Urinary bladder (tissue), 4 donors: ENCODE data around the gene VWA5B2. TPM values are rescaled to one million over a fixed set of nuclear protein-coding genes. Genes with fewer than 3 reads are reported as not detected.

Experiments
- DNase-seq: peaks from one replicate; pipeline ENCODE4 v3.0.0-alpha.2; 2015; ENCODE audit errors: extremely low spot score
- H3K27ac ChIP-seq: one replicate; pipeline ENCODE4 v1.5.1; 2013; ENCODE audit warnings: low read depth, mild to moderate bottlenecking, moderate library complexity
- H3K36me3 ChIP-seq: one replicate; pipeline ENCODE4 v1.6.1; 2013; ENCODE audit warnings: mild to moderate bottlenecking, moderate library complexity; ENCODE audit not compliant: insufficient read depth
- H3K4me1 ChIP-seq: one replicate; pipeline ENCODE4 v1.6.1; 2013; ENCODE audit warnings: mild to moderate bottlenecking, moderate library complexity; ENCODE audit not compliant: insufficient read depth
- H3K4me3 ChIP-seq: one replicate; pipeline ENCODE4 v1.5.1; 2013; ENCODE audit warnings: low read depth, low read length
- WGBS: extraction: QIAGEN DNeasy Blood & Tissue Kit; methylation state at CpG from one replicate; pipeline ENCODE4 v1.1.7; 2013; 5-methylcytosine and 5-hydroxymethylcytosine counted together
- polyA plus RNA-seq: library from polyadenylated mRNA; stranded (reverse); fragments of 200-250 nt; gene quantifications from one replicate; pipeline ENCODE4 v1.2.3, GENCODE V29; 2013
- total RNA-seq: library from RNA; depleted of rRNA; stranded (reverse); fragments of >200 nt; gene quantifications from one replicate; pipeline ENCODE4 v1.2.3, GENCODE V29; 2014
- donor health status: healthy with polysubstance abuse.
- donor health status: healthy.

The VWA5B2 gene
- total and polyA plus RNA-seq, 2 donors = 0.05 to 0.33 TPM

GRCh38 chr3:184231671-184232070 is 2.3 kb downstream of the VWA5B2 start:
- H3K4me1 ChIP-seq = peaks cover 4% of the 10 kb centered on the region
- no peak overlapping the region for H3K4me3 ChIP-seq
- no peaks in the 10 kb centered on the region for H3K36me3 ChIP-seq
- WGBS = 60% methylated on average over 3 of the region's 3 CpGs
- no peak overlapping the region for H3K27ac ChIP-seq
- DNase-seq = no peak

GRCh38 chr3:184233127-184233843 is 3.9 kb downstream of the VWA5B2 start:
- H3K27ac ChIP-seq = no peak overlapping the region
- DNase-seq = no peak
- no peaks in the 10 kb centered on the region for H3K36me3 ChIP-seq
- H3K4me1 ChIP-seq = peaks cover 4% of the 10 kb centered on the region
- 86% methylated on average over 23 of the region's 23 CpGs for WGBS
- H3K4me3 ChIP-seq = no peak overlapping the region

GRCh38 chr3:184234224-184234623 is 4.8 kb downstream of the VWA5B2 start:
- 39% methylated on average over 4 of the region's 4 CpGs for WGBS
- Histone ChIP-seq H3K36me3 (no peaks in the 10 kb centered on the region), H3K4me3 (no peak overlapping the region), H3K4me1 (peaks cover 2% of the 10 kb centered on the region), H3K27ac (no peak overlapping the region)
- no peak for DNase-seq

- no peak for DNase-seq
- peaks cover 2% of the 10 kb centered on the region for H3K4me1 ChIP-seq
- H3K4me3 ChIP-seq = no peak overlapping the region
- 83% methylated on average over 19 of the region's 19 CpGs for WGBS
- H3K36me3 ChIP-seq = no peaks in the 10 kb centered on the region
- no peak overlapping the region for H3K27ac ChIP-seq
Observed at GRCh38 chr3:184234671-184235380, 5.4 kb downstream of the VWA5B2 start.

GRCh38 chr3:184235381-184236032 is 6.1 kb downstream of the VWA5B2 start:
- DNase-seq = no peak
- H3K4me3 ChIP-seq = no peak overlapping the region
- H3K27ac ChIP-seq = no peak overlapping the region
- H3K4me1 ChIP-seq = peaks cover 2% of the 10 kb centered on the region
- 87% methylated on average over 4 of the region's 4 CpGs for WGBS
- H3K36me3 ChIP-seq = no peaks in the 10 kb centered on the region

- no peak for DNase-seq
- Histone ChIP-seq H3K27ac (no peak overlapping the region), H3K36me3 (no peaks in the 10 kb centered on the region), H3K4me1 (no peaks in the 10 kb centered on the region), H3K4me3 (no peak overlapping the region)
- 43% methylated on average over 14 of the region's 14 CpGs for WGBS
Observed at GRCh38 chr3:184236033-184236410, 6.6 kb downstream of the VWA5B2 start.

GRCh38 chr3:184236636-184237035 is 7.3 kb downstream of the VWA5B2 start:
- no peak for DNase-seq
- no peaks in the 10 kb centered on the region for H3K4me1 ChIP-seq
- no peaks in the 10 kb centered on the region for H3K36me3 ChIP-seq
- H3K27ac ChIP-seq = no peak overlapping the region
- no peak overlapping the region for H3K4me3 ChIP-seq
- WGBS = 78% methylated on average over 3 of the region's 3 CpGs

GRCh38 chr3:184237211-184237610 is 7.8 kb downstream of the VWA5B2 start:
- H3K4me1 ChIP-seq = no peaks in the 10 kb centered on the region
- DNase-seq = no peak
- H3K4me3 ChIP-seq = no peak overlapping the region
- no peaks in the 10 kb centered on the region for H3K36me3 ChIP-seq
- H3K27ac ChIP-seq = no peak overlapping the region
- 71% methylated on average over 7 of the region's 7 CpGs for WGBS

GRCh38 chr3:184237807-184238206 is 8.4 kb downstream of the VWA5B2 start:
- 21% methylated on average over 1 of the region's 1 CpG for WGBS
- DNase-seq = no peak
- Histone ChIP-seq H3K27ac (no peak overlapping the region), H3K36me3 (no peaks in the 10 kb centered on the region), H3K4me3 (no peak overlapping the region), H3K4me1 (no peaks in the 10 kb centered on the region)

GRCh38 chr3:184238246-184238818 is 8.9 kb downstream of the VWA5B2 start:
- DNase-seq = no peak
- no peak overlapping the region for H3K27ac ChIP-seq
- H3K36me3 ChIP-seq = no peaks in the 10 kb centered on the region
- WGBS = 76% methylated on average over 13 of the region's 13 CpGs
- no peak overlapping the region for H3K4me3 ChIP-seq
- H3K4me1 ChIP-seq = no peaks in the 10 kb centered on the region

- 94% methylated on average over 8 of the region's 8 CpGs for WGBS
Observed at GRCh38 chr3:184239221-184239620, 9.8 kb downstream of the VWA5B2 start.

GRCh38 chr3:184239708-184240107 is 10.3 kb downstream of the VWA5B2 start:
- no peak overlapping the region for H3K27ac ChIP-seq
- DNase-seq = no peak
- H3K4me3 ChIP-seq = no peak overlapping the region
- no peaks in the 10 kb centered on the region for H3K4me1 ChIP-seq
- peaks cover 3% of the 10 kb centered on the region for H3K36me3 ChIP-seq
- 78% methylated on average over 7 of the region's 7 CpGs for WGBS

More at GRCh38 chr3:184239221-184239620, 9.8 kb downstream of the VWA5B2 start:
- Histone ChIP-seq H3K4me1 (no peaks in the 10 kb centered on the region), H3K4me3 (no peak overlapping the region), H3K27ac (no peak overlapping the region), H3K36me3 (no peaks in the 10 kb centered on the region)
- no peak for DNase-seq

- H3K4me3 ChIP-seq = no peak overlapping the region
- H3K4me1 ChIP-seq = no peaks in the 10 kb centered on the region
- peaks cover 3% of the 10 kb centered on the region for H3K36me3 ChIP-seq
- 75% methylated on average over 4 of the region's 4 CpGs for WGBS
- no peak for DNase-seq
- no peak overlapping the region for H3K27ac ChIP-seq
Observed at GRCh38 chr3:184240384-184241140, 11.2 kb downstream of the VWA5B2 start.
